ENCODE results near the gene ABCC12. TPM values are rescaled to one million over a fixed set of nuclear protein-coding genes. Genes with fewer than 3 reads are reported as not detected.

The ABCC12 gene
- total and polyA plus RNA-seq, 2 of the 8 experiments (the other 6 are each of a cell fraction or from before 2014, with no cell fraction given) = 0.05 TPM; not detected in 1

GRCh38 chr16:48156790-48157209 is 1.0 kb upstream of the ABCC12 start:
- no peaks in the 10 kb centered on the region for H4K20me1 ChIP-seq (replicated peaks in 1 of 2; ENCODE audit: control insufficient read depth in 1 of 2, insufficient read depth in 2 of 2, low read length in 2 of 2)
- no peak overlapping the region for H2BK12ac ChIP-seq (ENCODE audit: low read depth, low read length)
- CTCF ChIA-PET (ENCODE audit: partially characterized antibody) = interaction anchor here (0.6 to 2.3 kb wide), 20 partner anchors 9 to 1106 kb away, joined by 3 to 16 read pairs (median 3); no protein-coding TSS in a partner anchor
- peak; percentile 46 to 98 for DNase-seq (ENCODE audit: low read depth in 1 of 2, low spot score in 2 of 2)
- H2AK5ac ChIP-seq (ENCODE audit: low read depth, low read length) = no peak overlapping the region
- no peak overlapping the region for H3K27ac ChIP-seq (ENCODE audit: low read depth, low read length)
- no peaks in the 10 kb centered on the region for H3K79me2 ChIP-seq (ENCODE audit: control insufficient read depth in 1 of 2, insufficient read depth in 2 of 2, low read length in 2 of 2)
- no peak overlapping the region for H4K5ac ChIP-seq (ENCODE audit: insufficient read length, low read depth, low read length)
- no peaks in the 10 kb centered on the region for H3K23me2 ChIP-seq (ENCODE audit: low read depth, low read length)
- no peak overlapping the region for H4K91ac ChIP-seq (replicated peaks; ENCODE audit: insufficient read length, low read length)
- no peaks in the 10 kb centered on the region for H3K9me3 ChIP-seq (ENCODE audit: insufficient read depth in 2 of 2, low read depth in 1 of 2, low read length in 1 of 2)
- H3K4me3 ChIP-seq (ENCODE audit: extremely low read depth in 1 of 4, insufficient read depth in 2 of 4, low read depth in 3 of 4, low read length in 4 of 4) = no peak overlapping the region
- H3K18ac ChIP-seq (ENCODE audit: extremely low read depth, low read length) = no peak overlapping the region
- H3K23ac ChIP-seq (ENCODE audit: insufficient read length) = no peak overlapping the region
- H2BK15ac ChIP-seq (ENCODE audit: low read length) = no peak overlapping the region
- H3K9ac ChIP-seq (replicated peaks in 1 of 4; ENCODE audit: extremely low read depth in 1 of 4, low read depth in 3 of 4, low read length in 3 of 4) = no peak overlapping the region
- H3K27me3 ChIP-seq (replicated peaks in 1 of 4; ENCODE audit: control insufficient read depth in 3 of 4, extremely low read depth in 1 of 4, insufficient read depth in 3 of 4, low read length in 3 of 4) = peaks cover 0 to 4% (median 3%) of the 10 kb centered on the region in 4 experiments; a peak in 6 of 7 replicates
- no peak overlapping the region for H3K56ac ChIP-seq (replicated peaks; ENCODE audit: insufficient read length, low read depth, low read length)
- 24% methylated on average over 16 of the region's 16 CpGs; no CpG with 5 or more reads in 1 of the 2 experiments for WGBS, 2 experiments (ENCODE audit: extremely low coverage in 1 of 2, insufficient coverage in 1 of 2, insufficient read length in 1 of 2, insufficient replicate concordance in 2 of 2, low coverage in 1 of 2, low lambda C conversion rate in 2 of 2, missing lambda C conversion rate in 1 of 2)
- POLR2A ChIA-PET (ENCODE audit: partially characterized antibody) = no interaction called here
- no peak overlapping the region for H2BK5ac ChIP-seq (ENCODE audit: low read depth, low read length)
- no peaks in the 10 kb centered on the region for H3K36me3 ChIP-seq (ENCODE audit: control insufficient read depth in 2 of 4, insufficient read depth in 4 of 4, low read length in 3 of 4)
- H3K4me2 ChIP-seq (ENCODE audit: insufficient read depth in 1 of 2, low read depth in 2 of 2, low read length in 2 of 2) = 0 out of 4 replicates have a peak overlapping the region, but pooled peaks of 1 of the 2 experiments have one; percentile 0
- H2BK20ac ChIP-seq (ENCODE audit: low read length) = no peak overlapping the region
- H3K79me1 ChIP-seq (ENCODE audit: low read depth, low read length) = no peaks in the 10 kb centered on the region
- H3K4ac ChIP-seq (replicated peaks; ENCODE audit: insufficient read length, low read depth, low read length) = no peak overlapping the region
- no peak overlapping the region for H2AFZ ChIP-seq (ENCODE audit: low read length)
- peak; percentile 62 for FAIRE-seq
- H2BK120ac ChIP-seq (replicated peaks; ENCODE audit: low read depth, low read length) = no peak overlapping the region
- no peaks in the 10 kb centered on the region for H3K4me1 ChIP-seq (replicated peaks in 1 of 4; ENCODE audit: control insufficient read depth in 3 of 4, insufficient read depth in 4 of 4, low read length in 3 of 4)
- no peak overlapping the region for H3K14ac ChIP-seq (ENCODE audit: insufficient read length)
- H4K8ac ChIP-seq (ENCODE audit: extremely low read depth, insufficient read depth, low read length) = no peak overlapping the region
- TF ChIP-seq CBX5 (IDR thresholded peaks at IDR 0.05; ENCODE audit: low read depth, low read length) (no peak), E2F6 (IDR thresholded peaks at IDR 0.05) (peak; percentile 63; the same call in 1 of the 2 replicates), SRF (IDR thresholded peaks at IDR 0.05; ENCODE audit: low read depth, low read length) (no peak), EP300 (IDR thresholded peaks at IDR 0.05; ENCODE audit: borderline replicate concordance in 1 of 2, low read depth in 2 of 2, low read length in 2 of 2) (peak in 1 of 2 experiments; percentile 10; a peak in 1 of 3 replicates), CTCF (IDR thresholded peaks at IDR 0.05; ENCODE audit: control extremely low read depth in 1 of 3, insufficient read depth in 1 of 3, low read depth in 1 of 3, low read length in 3 of 3) (peak; percentile 83 to 94 (median 89)), HDAC2 (IDR thresholded peaks at IDR 0.05; ENCODE audit: borderline replicate concordance in 1 of 2, low read depth in 2 of 2, low read length in 2 of 2) (no peak), EGR1 (IDR thresholded peaks at IDR 0.05; ENCODE audit: borderline replicate concordance, low read depth, low read length) (no peak), MAX (IDR thresholded peaks at IDR 0.05) (peak; percentile 87), JUND (IDR thresholded peaks at IDR 0.05; ENCODE audit: low read length) (no peak)

Measured in H1 (cell line).